ENCODE measurements around the gene FAM237B. TPM values are rescaled to one million over a fixed set of nuclear protein-coding genes. Genes with fewer than 3 reads are reported as not detected.

FAM237B gene
- total RNA-seq, 3 donors from 2014 or later (not counting 1 experiment from before 2014, with no cell fraction given) = not detected

- no peak overlapping the region for H3K27ac Mint-ChIP-seq
- no peaks in the 10 kb centered on the region for H3K36me3 ChIP-seq (ENCODE audit: control insufficient read depth, insufficient read depth, low read length)
- no peak overlapping the region for H3K4me3 Mint-ChIP-seq
- no peaks in the 10 kb centered on the region for H3K9me3 ChIP-seq (ENCODE audit: control insufficient read depth, insufficient read depth, low read length)
- no peaks in the 10 kb centered on the region for H3K9me3 Mint-ChIP-seq
- no peak for TF ChIP-seq CTCF (IDR thresholded peaks at IDR 0.05)
- H3K36me3 Mint-ChIP-seq = no peaks in the 10 kb centered on the region
- peaks cover 2% of the 10 kb centered on the region for H3K27me3 ChIP-seq (ENCODE audit: control insufficient read depth, insufficient read depth, low read length)
- no peaks in the 10 kb centered on the region for H3K4me1 ChIP-seq (ENCODE audit: control insufficient read depth, insufficient read depth, low read length)
- no peak overlapping the region for H3K27ac ChIP-seq (ENCODE audit: low read length)
- ATAC-seq (no peak), DNase-seq (no peak)
- H3K27me3 Mint-ChIP-seq (ENCODE audit: low read depth in 2 of 2) = peaks cover 13 to 49% of the 10 kb centered on the region in 2 donors
- H3K4me1 Mint-ChIP-seq = no peaks in the 10 kb centered on the region
- intact Hi-C loops (cut with micrococcal nuclease) = loop anchor here (5.0 kb wide), 1 partner anchor 113 kb away; no protein-coding TSS in a partner anchor
- WGBS (ENCODE audit: insufficient coverage) = 69% methylated on average over 4 of the region's 4 CpGs
- no peak overlapping the region for H3K4me3 ChIP-seq (ENCODE audit: low read length)
Measured at GRCh38 chr7:90313907-90314306, 7.2 kb downstream of the FAM237B start.

DNA sequence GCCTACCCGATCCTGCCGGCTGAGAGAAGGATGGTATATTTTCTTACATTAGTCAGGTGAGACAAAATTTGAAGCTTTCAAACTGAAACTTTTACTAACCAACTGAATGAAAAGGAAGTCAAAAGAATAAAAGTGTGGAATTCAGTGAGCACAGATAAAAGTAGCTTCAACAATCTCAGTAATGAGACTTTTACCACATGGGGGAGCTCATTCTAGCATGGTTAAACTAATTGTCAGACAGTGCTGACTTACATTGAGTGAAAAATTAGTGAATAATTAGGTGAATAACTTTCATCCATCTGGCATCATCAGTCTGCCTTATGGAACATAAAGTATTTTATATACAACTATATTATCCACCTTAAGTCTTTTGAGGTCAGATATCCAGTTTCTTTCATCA is 8.4 kb downstream of the FAM237B start:
- Mint-ChIP-seq H3K27ac (no peak overlapping the region), H3K36me3 (no peaks in the 10 kb centered on the region), H3K4me1 (no peaks in the 10 kb centered on the region), H3K4me3 (no peak overlapping the region), H3K9me3 (no peaks in the 10 kb centered on the region), H3K27me3 (ENCODE audit: low read depth in 2 of 2) (peaks cover 13 to 43% of the 10 kb centered on the region in 2 donors)
- intact Hi-C loops (cut with micrococcal nuclease) = loop anchor here (5.0 kb wide), 1 partner anchor 115 kb away; no protein-coding TSS in a partner anchor
- Histone ChIP-seq H3K9me3 (ENCODE audit: control insufficient read depth, insufficient read depth, low read length) (no peaks in the 10 kb centered on the region), H3K36me3 (ENCODE audit: control insufficient read depth, insufficient read depth, low read length) (no peaks in the 10 kb centered on the region), H3K4me3 (ENCODE audit: low read length) (no peak overlapping the region), H3K27me3 (ENCODE audit: control insufficient read depth, insufficient read depth, low read length) (peaks cover 2% of the 10 kb centered on the region), H3K27ac (ENCODE audit: low read length) (no peak overlapping the region), H3K4me1 (ENCODE audit: control insufficient read depth, insufficient read depth, low read length) (no peaks in the 10 kb centered on the region)
- 100% methylated on average over 2 of the region's 2 CpGs for WGBS (ENCODE audit: insufficient coverage)
- peak in 1 of 2 donors; percentile 40 for DNase-seq
- no peak for TF ChIP-seq CTCF (IDR thresholded peaks at IDR 0.05)
- ATAC-seq = no peak

GRCh38 chr7:90311175-90311574 is 9.9 kb downstream of the FAM237B start:
- no peak for DNase-seq
- intact Hi-C loops (cut with micrococcal nuclease) = loop anchor here (5.0 kb wide), 1 partner anchor 116 kb away; no protein-coding TSS in a partner anchor
- Histone ChIP-seq H3K9me3 (ENCODE audit: control insufficient read depth, insufficient read depth, low read length) (no peaks in the 10 kb centered on the region), H3K27ac (ENCODE audit: low read length) (no peak overlapping the region), H3K36me3 (ENCODE audit: control insufficient read depth, insufficient read depth, low read length) (no peaks in the 10 kb centered on the region), H3K4me3 (ENCODE audit: low read length) (no peak overlapping the region), H3K27me3 (ENCODE audit: control insufficient read depth, insufficient read depth, low read length) (peaks cover 2% of the 10 kb centered on the region), H3K4me1 (ENCODE audit: control insufficient read depth, insufficient read depth, low read length) (no peaks in the 10 kb centered on the region)
- H3K4me3 Mint-ChIP-seq = no peak overlapping the region
- no peak overlapping the region for H3K27ac Mint-ChIP-seq
- no peak for ATAC-seq
- no peaks in the 10 kb centered on the region for H3K9me3 Mint-ChIP-seq
- no peaks in the 10 kb centered on the region for H3K36me3 Mint-ChIP-seq
- H3K27me3 Mint-ChIP-seq (ENCODE audit: low read depth in 2 of 2) = peaks cover 10 to 28% of the 10 kb centered on the region in 2 donors
- no peak for TF ChIP-seq CTCF (IDR thresholded peaks at IDR 0.05)
- no peaks in the 10 kb centered on the region for H3K4me1 Mint-ChIP-seq

- Histone ChIP-seq H3K9me3 (ENCODE audit: control insufficient read depth, insufficient read depth, low read length) (no peaks in the 10 kb centered on the region), H3K27ac (ENCODE audit: low read length) (no peak overlapping the region), H3K36me3 (ENCODE audit: control insufficient read depth, insufficient read depth, low read length) (no peaks in the 10 kb centered on the region), H3K4me3 (ENCODE audit: low read length) (no peak overlapping the region), H3K27me3 (ENCODE audit: control insufficient read depth, insufficient read depth, low read length) (peaks cover 2% of the 10 kb centered on the region), H3K4me1 (ENCODE audit: control insufficient read depth, insufficient read depth, low read length) (no peaks in the 10 kb centered on the region)
- intact Hi-C loops (cut with micrococcal nuclease) = loop anchor here (5.0 kb wide), 1 partner anchor 117 kb away; no protein-coding TSS in a partner anchor
- 90% methylated on average over 3 of the region's 5 CpGs for WGBS (ENCODE audit: insufficient coverage)
- H3K4me3 Mint-ChIP-seq = no peak overlapping the region
- ATAC-seq (no peak), DNase-seq (no peak)
- no peaks in the 10 kb centered on the region for H3K36me3 Mint-ChIP-seq
- no peaks in the 10 kb centered on the region for H3K4me1 Mint-ChIP-seq
- H3K27ac Mint-ChIP-seq = no peak overlapping the region
- H3K9me3 Mint-ChIP-seq = no peaks in the 10 kb centered on the region
- TF ChIP-seq CTCF (IDR thresholded peaks at IDR 0.05) = no peak
- H3K27me3 Mint-ChIP-seq (ENCODE audit: low read depth in 2 of 2) = peaks cover 5 to 19% of the 10 kb centered on the region in 2 donors
Measured at GRCh38 chr7:90309872-90310271, 11.2 kb downstream of the FAM237B start.

All from natural killer cell (primary cell).